ENCODE data around the gene ARRB1. TPM values are rescaled to one million over a fixed set of nuclear protein-coding genes. Genes with fewer than 3 reads are reported as not detected.

ARRB1 gene
- total RNA-seq, 1 experiment from 2014 or later: 90.1 TPM

GRCh38 chr11:75311858-75312288 is 39.6 kb downstream of the ARRB1 start (continued):
- TF ChIP-seq ELF4 (CRISPR knock-in tag; IDR thresholded peaks at IDR 0.05; ENCODE audit: low read depth) (no peak), CTCF (IDR thresholded peaks at IDR 0.05) (no peak), E2F1 (CRISPR knock-in tag; IDR thresholded peaks at IDR 0.05) (no peak), ESRRA (CRISPR knock-in tag; IDR thresholded peaks at IDR 0.05; ENCODE audit: borderline replicate concordance) (no peak), MXD4 (CRISPR knock-in tag; IDR thresholded peaks at IDR 0.05; ENCODE audit: borderline replicate concordance) (no peak), AR (CRISPR knock-in tag; IDR thresholded peaks at IDR 0.05) (no peak), ERG (CRISPR knock-in tag; IDR thresholded peaks at IDR 0.05) (no peak)

GRCh38 chr11:75308986-75309385 is 42.5 kb downstream of the ARRB1 start:
- Mint-ChIP-seq H3K27ac (no peak overlapping the region), H3K36me3 (peaks cover 7% of the 10 kb centered on the region), H3K4me1 (peaks cover 49% of the 10 kb centered on the region), H3K9me3 (peaks cover 7% of the 10 kb centered on the region), H3K27me3 (ENCODE audit: low read depth) (no peaks in the 10 kb centered on the region), H3K4me3 (no peak overlapping the region)
- TF ChIP-seq ZBTB21 (CRISPR knock-in tag; IDR thresholded peaks at IDR 0.05; ENCODE audit: borderline replicate concordance) (no peak), CTCF (IDR thresholded peaks at IDR 0.05) (no peak), ATF6 (CRISPR knock-in tag; IDR thresholded peaks at IDR 0.05) (no peak), E2F4 (CRISPR knock-in tag; IDR thresholded peaks at IDR 0.05; ENCODE audit: borderline replicate concordance, low read depth) (no peak), ZNF219 (CRISPR knock-in tag; IDR thresholded peaks at IDR 0.05; ENCODE audit: borderline replicate concordance) (no peak)
- ATAC-seq: no peak
- ChIA-PET POLR2A (no interaction called here), CTCF (interaction anchor here (1.1 kb wide), 1 partner anchor 19 kb away, joined by 3 read pairs; no protein-coding TSS in a partner anchor)
- DNase-seq (ENCODE audit: low spot score): no peak
